Endothelial cell (in vitro differentiated cells): ENCODE data around the gene SMURF1. TPM values are rescaled to one million over a fixed set of nuclear protein-coding genes. Genes with fewer than 3 reads are reported as not detected.

Source experiments
- DNase-seq: peaks from one replicate; pipeline ENCODE4 v3.0.0; 2021; ENCODE audit warnings: low spot score
- H3K27ac Mint-ChIP-seq: one replicate; pipeline ENCODE4 v1.8.0; 2021; ENCODE audit warnings: mixed read lengths, inconsistent platforms; ENCODE audit not compliant: unreplicated experiment
- H3K27me3 Mint-ChIP-seq: one replicate; pipeline ENCODE4 v1.8.0; 2021; ENCODE audit warnings: mild to moderate bottlenecking, moderate library complexity, mixed read lengths, inconsistent platforms; ENCODE audit not compliant: unreplicated experiment
- H3K36me3 Mint-ChIP-seq: one replicate; pipeline ENCODE4 v1.8.0; 2021; ENCODE audit warnings: mild to moderate bottlenecking, low read depth, mixed read lengths, inconsistent platforms; ENCODE audit not compliant: unreplicated experiment
- H3K4me1 Mint-ChIP-seq: one replicate; pipeline ENCODE4 v1.8.0; 2021; ENCODE audit warnings: mild to moderate bottlenecking, mixed read lengths, inconsistent platforms; ENCODE audit not compliant: unreplicated experiment
- H3K4me3 Mint-ChIP-seq: one replicate; pipeline ENCODE4 v1.8.0; 2021; ENCODE audit warnings: mild to moderate bottlenecking, mixed read lengths, inconsistent platforms; ENCODE audit not compliant: unreplicated experiment
- H3K9me3 Mint-ChIP-seq: one replicate; pipeline ENCODE4 v1.8.0; 2021; ENCODE audit warnings: mixed read lengths, inconsistent platforms; ENCODE audit not compliant: unreplicated experiment
- CTCF ChIP-seq: fragments of 200-600 bp; sonication (generic); IDR thresholded peaks from one replicate; pipeline ENCODE4 v1.5.0; 2021; ENCODE audit warnings: antibody characterized with exemption; ENCODE audit not compliant: unreplicated experiment
- total RNA-seq: library from RNA; stranded (reverse); fragmentation: NEBNext Ultra II Directional; extraction: Animal tissue kit (Norgen Biotek cat#: 25700); gene quantifications from one replicate; pipeline ENCODE4 v1.2.1, GENCODE V29; 2021; ENCODE audit not compliant: unreplicated experiment

Gene SMURF1
- total RNA-seq, 1 donor from 2014 or later: 32.5 TPM

- Mint-ChIP-seq H3K9me3 (no peaks in the 10 kb centered on the region), H3K36me3 (no peaks in the 10 kb centered on the region), H3K27ac (no peak overlapping the region), H3K4me3 (no peak overlapping the region), H3K4me1 (peaks cover 10% of the 10 kb centered on the region), H3K27me3 (no peaks in the 10 kb centered on the region)
- no peak for TF ChIP-seq CTCF
- DNase-seq: no peak
Observed at GRCh38 chr7:99126921-99127553, 16.9 kb downstream of the SMURF1 start.

GRCh38 chr7:99125505-99125865 lies 18.4 kb downstream of the SMURF1 start:
- Mint-ChIP-seq H3K27me3 (no peaks in the 10 kb centered on the region), H3K36me3 (peaks cover 1% of the 10 kb centered on the region), H3K9me3 (no peaks in the 10 kb centered on the region), H3K4me1 (peaks cover 9% of the 10 kb centered on the region), H3K4me3 (no peak overlapping the region), H3K27ac (no peak overlapping the region)
- no peak for DNase-seq
- no peak for TF ChIP-seq CTCF

- H3K36me3 Mint-ChIP-seq: peaks cover 7% of the 10 kb centered on the region
- H3K9me3 Mint-ChIP-seq: no peaks in the 10 kb centered on the region
- no peak for DNase-seq
- no peak overlapping the region for H3K27ac Mint-ChIP-seq
- H3K27me3 Mint-ChIP-seq: no peaks in the 10 kb centered on the region
- H3K4me3 Mint-ChIP-seq: no peak overlapping the region
- peaks cover 9% of the 10 kb centered on the region for H3K4me1 Mint-ChIP-seq
- TF ChIP-seq CTCF: no peak
Observed at GRCh38 chr7:99124751-99125504, 19.0 kb downstream of the SMURF1 start.

GRCh38 chr7:99124236-99124635 lies 19.7 kb downstream of the SMURF1 start:
- no peaks in the 10 kb centered on the region for H3K27me3 Mint-ChIP-seq
- H3K9me3 Mint-ChIP-seq: no peaks in the 10 kb centered on the region
- H3K4me1 Mint-ChIP-seq: peaks cover 9% of the 10 kb centered on the region
- no peak overlapping the region for H3K27ac Mint-ChIP-seq
- H3K36me3 Mint-ChIP-seq: peaks cover 8% of the 10 kb centered on the region
- no peak for DNase-seq
- H3K4me3 Mint-ChIP-seq: no peak overlapping the region
- no peak for TF ChIP-seq CTCF

- Mint-ChIP-seq H3K4me1 (peaks cover 9% of the 10 kb centered on the region), H3K27ac (no peak overlapping the region), H3K27me3 (no peaks in the 10 kb centered on the region), H3K4me3 (no peak overlapping the region), H3K9me3 (no peaks in the 10 kb centered on the region), H3K36me3 (peaks cover 8% of the 10 kb centered on the region)
- DNase-seq: no peak
- no peak for TF ChIP-seq CTCF
Observed at GRCh38 chr7:99123571-99124033, 20.3 kb downstream of the SMURF1 start.
